Hepatocyte (in vitro differentiated cells): ENCODE measurements around the gene AOPEP.

Source experiments
- CTCF ChIP-seq: fragments of 200-600 bp; sonication (generic); IDR thresholded peaks from 2 replicates; pipeline ENCODE4 v1.5.1; 2016; ENCODE audit warnings: antibody characterized with exemption, mild to moderate bottlenecking; ENCODE audit not compliant: poor library complexity
- EZH2 ChIP-seq: fragments of 200-600 bp; sonication (generic); IDR thresholded peaks from 2 replicates; pipeline ENCODE4 v1.6.1; 2016; ENCODE audit warnings: antibody characterized with exemption, mild to moderate bottlenecking, borderline replicate concordance

GRCh38 chr9:94990897-94991561 lies 264.5 kb downstream of the AOPEP start:
- TF ChIP-seq CTCF (no peak), EZH2 (no peak)
